Measurements from ENCODE around the gene QPRT.
"Not testable (repeated sequence)": the region's sequence is repeated elsewhere in the genome, so short reads cannot be mapped to it uniquely, and the experiment has no call there.

Gene QPRT

DNA sequence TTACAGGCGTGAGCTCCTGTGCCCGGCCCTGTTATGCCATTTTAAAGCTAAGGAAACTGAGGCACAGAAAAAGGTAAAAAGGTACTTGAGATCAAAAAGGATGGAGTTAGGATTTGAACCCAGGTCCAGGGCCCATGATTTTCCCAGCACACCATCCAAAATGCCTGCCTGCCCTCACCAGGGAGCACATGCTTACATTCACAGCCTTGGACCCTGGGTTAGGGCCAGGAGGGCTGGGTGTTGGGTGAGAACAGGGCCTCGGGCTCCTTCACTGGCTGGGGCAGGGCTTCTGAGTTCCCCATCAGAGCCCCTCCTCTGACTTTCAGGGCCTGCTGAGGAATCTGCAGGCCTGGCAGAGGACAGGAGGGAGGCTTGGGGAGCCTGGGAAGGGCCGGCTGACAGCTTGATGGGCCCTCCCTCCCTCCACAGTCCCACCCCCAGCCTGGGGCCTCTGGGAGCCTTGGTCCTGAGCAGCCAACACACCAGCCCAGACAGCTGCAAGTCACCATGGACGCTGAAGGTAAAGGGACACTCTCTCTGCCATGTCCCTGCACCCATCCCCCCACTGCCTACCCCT, at the start of gene QPRT:
Gene QPRT (plus strand): TSS at position 490 of the 577 bp plus-strand sequence. CDS start 18 bp downstream, at position 508.
- H3K27ac Mint-ChIP-seq: peak within 1 kb of the TSS; percentile 82
- H3K36me3 Mint-ChIP-seq (ENCODE audit: low read depth): peaks cover 42% of the 10 kb centered on the region
- intact Hi-C loops (cut with micrococcal nuclease): no loop called here
- no peaks in the 10 kb centered on the region for H3K27me3 Mint-ChIP-seq
- H3K4me3 Mint-ChIP-seq: peak within 1 kb of the TSS; percentile 92
- no peaks in the 10 kb centered on the region for H3K9me3 Mint-ChIP-seq
- H3K4me1 Mint-ChIP-seq (ENCODE audit: low read depth): peaks cover 72% of the 10 kb centered on the region

DNA sequence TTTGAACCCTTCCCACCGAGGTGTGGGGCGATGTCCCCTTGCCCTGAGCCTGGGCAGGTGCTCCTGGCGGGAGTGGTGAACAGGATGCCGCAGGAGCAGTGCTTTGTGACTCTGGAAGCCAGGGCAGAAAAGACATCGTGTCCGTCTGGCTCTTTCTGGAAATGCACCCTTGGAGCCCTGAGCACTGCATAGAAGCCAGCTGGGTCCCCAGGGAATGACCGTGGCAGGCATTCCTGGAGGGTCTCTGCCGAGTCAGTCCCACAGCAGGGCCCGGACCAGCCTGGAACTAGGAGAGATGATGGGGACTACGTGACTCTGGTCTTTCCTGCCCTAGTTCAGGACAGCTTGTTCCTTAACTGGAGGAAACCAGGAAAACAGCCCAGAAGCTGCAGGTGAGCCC, 49.7 kb upstream of the QPRT start:
- peaks cover 43% of the 10 kb centered on the region for H3K4me1 Mint-ChIP-seq (ENCODE audit: low read depth)
- H3K27me3 Mint-ChIP-seq; H3K27ac Mint-ChIP-seq; H3K9me3 Mint-ChIP-seq; intact Hi-C loops (cut with micrococcal nuclease); H3K4me3 Mint-ChIP-seq; H3K36me3 Mint-ChIP-seq (ENCODE audit: low read depth): not testable (repeated sequence)

DNA sequence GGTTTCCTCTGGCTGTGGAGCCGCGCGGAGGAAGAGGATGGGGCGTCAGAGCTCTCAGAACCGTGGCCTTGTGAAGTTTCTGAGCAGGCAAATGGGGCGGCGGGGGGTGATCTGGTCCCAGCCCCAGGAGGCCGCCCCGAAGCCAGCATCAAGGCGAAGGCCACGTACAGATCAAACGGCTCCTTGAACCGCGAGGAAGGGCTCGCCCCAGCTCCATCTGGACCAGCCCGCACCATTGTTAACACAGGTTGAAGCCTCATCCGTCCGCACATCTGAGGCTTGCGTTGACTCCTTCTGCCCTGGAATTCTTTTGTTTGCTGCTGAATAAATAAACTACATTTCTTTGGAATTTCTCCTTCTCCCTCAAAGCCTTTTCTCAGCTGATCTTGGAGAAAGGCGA, 47.3 kb upstream of the QPRT start:
- H3K27me3 Mint-ChIP-seq; H3K9me3 Mint-ChIP-seq; intact Hi-C loops (cut with micrococcal nuclease); H3K36me3 Mint-ChIP-seq (ENCODE audit: low read depth); H3K27ac Mint-ChIP-seq; H3K4me3 Mint-ChIP-seq: not testable (repeated sequence)
- peaks cover 45% of the 10 kb centered on the region for H3K4me1 Mint-ChIP-seq (ENCODE audit: low read depth)

DNA sequence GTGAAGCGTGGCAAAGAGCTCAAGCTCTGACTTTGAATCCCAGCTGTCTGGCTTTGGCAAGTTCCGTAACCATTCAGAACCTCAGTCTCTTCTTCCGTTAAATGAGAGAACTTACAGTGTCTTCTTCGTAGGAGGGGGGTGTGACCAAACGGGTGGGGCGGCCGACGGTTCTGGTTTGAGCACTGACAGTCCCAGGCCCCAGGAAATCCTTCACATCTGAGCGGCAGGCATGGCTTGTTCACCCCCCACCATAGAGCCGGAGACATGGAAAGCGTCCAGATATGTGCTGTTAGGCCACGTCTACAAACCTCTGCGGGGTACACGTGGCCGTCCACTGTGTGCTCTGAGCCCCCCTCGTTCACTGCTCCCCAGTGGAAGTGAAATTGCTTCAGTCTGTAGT, 43.1 kb upstream of the QPRT start:
- peaks cover 37% of the 10 kb centered on the region for H3K4me1 Mint-ChIP-seq (ENCODE audit: low read depth)
- H3K9me3 Mint-ChIP-seq; H3K4me3 Mint-ChIP-seq; intact Hi-C loops (cut with micrococcal nuclease); H3K36me3 Mint-ChIP-seq (ENCODE audit: low read depth); H3K27me3 Mint-ChIP-seq: not testable (repeated sequence)
- H3K27ac Mint-ChIP-seq: peak overlapping the region; percentile 63

DNA sequence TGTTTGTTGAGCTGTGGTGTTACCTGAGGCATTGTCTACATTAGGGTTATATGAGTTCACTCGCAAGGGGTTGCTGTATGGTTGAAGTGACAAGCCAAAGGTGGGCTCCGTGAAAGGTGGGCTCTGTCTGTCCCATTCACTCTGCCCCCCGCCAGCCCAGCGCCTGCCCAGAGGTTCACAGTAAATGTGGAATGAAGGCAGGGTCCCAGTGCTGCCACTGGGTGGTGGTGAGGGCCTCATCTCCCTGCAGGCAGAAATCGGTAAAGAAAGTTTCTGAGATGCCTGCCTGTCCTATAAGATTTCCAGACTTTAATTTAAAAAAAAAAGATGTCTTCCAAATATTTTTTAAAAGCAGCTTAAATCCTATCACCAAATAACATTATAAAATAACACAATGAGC, 42.6 kb upstream of the QPRT start:
- H3K36me3 Mint-ChIP-seq (ENCODE audit: low read depth); H3K4me3 Mint-ChIP-seq; H3K9me3 Mint-ChIP-seq; intact Hi-C loops (cut with micrococcal nuclease); H3K27me3 Mint-ChIP-seq: not testable (repeated sequence)
- Mint-ChIP-seq H3K4me1 (ENCODE audit: low read depth) (peaks cover 41% of the 10 kb centered on the region), H3K27ac (peak overlapping the region; percentile 63)

DNA sequence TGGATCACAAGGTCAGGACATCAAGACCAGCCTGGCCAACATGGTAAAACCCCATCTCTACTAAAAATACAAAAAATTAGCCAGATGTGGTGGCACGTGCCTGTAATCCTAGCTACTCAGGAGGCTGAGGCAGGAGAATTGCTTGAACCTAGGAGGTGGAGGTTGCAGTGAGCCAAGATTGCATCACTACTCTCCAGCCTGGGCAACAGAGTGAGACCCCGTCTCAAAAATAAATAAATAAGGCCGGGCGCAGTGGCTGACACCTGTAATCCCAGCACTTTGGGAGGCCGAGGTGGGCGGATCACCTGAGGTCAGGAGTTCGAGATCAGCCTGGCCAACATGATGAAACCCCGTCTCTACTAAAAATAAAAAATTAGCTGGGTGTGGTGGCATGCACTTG, 40.2 kb upstream of the QPRT start:
- H3K36me3 Mint-ChIP-seq (ENCODE audit: low read depth); H3K9me3 Mint-ChIP-seq; H3K4me3 Mint-ChIP-seq; intact Hi-C loops (cut with micrococcal nuclease); H3K27me3 Mint-ChIP-seq; H3K27ac Mint-ChIP-seq: not testable (repeated sequence)
- peaks cover 49% of the 10 kb centered on the region for H3K4me1 Mint-ChIP-seq (ENCODE audit: low read depth)

DNA sequence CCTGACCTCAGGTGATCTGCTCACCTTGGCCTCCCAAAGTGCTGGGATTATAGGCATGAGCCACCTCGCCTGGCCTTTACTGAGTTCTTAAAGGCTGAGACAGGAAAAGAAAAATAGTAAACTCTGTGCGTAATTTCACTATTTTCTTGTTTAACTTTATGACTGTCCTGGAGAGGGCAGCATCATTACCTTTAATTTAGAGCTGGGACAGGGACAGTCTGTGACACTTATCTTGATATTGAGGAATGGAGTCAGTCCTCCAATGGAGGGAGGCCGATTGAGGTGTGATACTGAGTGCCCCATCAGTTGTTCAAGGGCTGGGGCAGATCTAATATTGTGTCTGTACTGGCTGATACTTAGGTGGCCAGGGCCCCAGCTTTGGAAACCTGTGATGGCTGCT, 37.4 kb upstream of the QPRT start:
- peak overlapping the region; percentile 64 for H3K27ac Mint-ChIP-seq
- peaks cover 64% of the 10 kb centered on the region for H3K4me1 Mint-ChIP-seq (ENCODE audit: low read depth)
- no peaks in the 10 kb centered on the region for H3K36me3 Mint-ChIP-seq (ENCODE audit: low read depth)
- no peak overlapping the region for H3K4me3 Mint-ChIP-seq
- H3K9me3 Mint-ChIP-seq: no peaks in the 10 kb centered on the region
- H3K27me3 Mint-ChIP-seq: peaks cover 2% of the 10 kb centered on the region
- intact Hi-C loops (cut with micrococcal nuclease): loop anchor here (10.0 kb wide), 2 partner anchors 83 to 173 kb away; partner anchors contain the start of genes PAGR1 and PRRT2

DNA sequence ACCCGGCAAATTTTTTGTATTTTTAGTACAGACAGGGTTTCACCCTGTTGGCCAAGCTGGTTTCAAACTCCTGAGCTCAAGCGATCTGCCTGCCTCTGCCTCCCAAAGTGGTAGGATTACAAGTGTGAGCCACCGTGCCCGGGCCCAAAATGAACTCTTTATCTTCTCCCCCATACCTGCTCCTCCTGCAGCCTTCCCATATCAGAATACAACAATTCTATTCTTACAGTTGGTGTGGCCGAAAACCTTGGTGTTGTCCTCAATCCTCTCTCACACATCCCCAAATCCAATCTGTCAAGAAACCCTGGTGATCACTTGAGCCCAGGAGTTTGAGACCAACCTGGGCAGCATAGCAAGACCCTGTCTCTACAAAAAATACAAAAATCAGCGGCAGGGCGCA, 35.4 kb upstream of the QPRT start:
- Mint-ChIP-seq H3K4me3 (no peak overlapping the region), H3K27ac (peak overlapping the region; percentile 91), H3K27me3 (peaks cover 2% of the 10 kb centered on the region), H3K4me1 (ENCODE audit: low read depth) (peaks cover 59% of the 10 kb centered on the region), H3K9me3 (no peaks in the 10 kb centered on the region), H3K36me3 (ENCODE audit: low read depth) (no peaks in the 10 kb centered on the region)
- intact Hi-C loops (cut with micrococcal nuclease): loop anchor here (10.0 kb wide), 2 partner anchors 81 to 171 kb away; partner anchors contain the start of genes PAGR1 and PRRT2

DNA sequence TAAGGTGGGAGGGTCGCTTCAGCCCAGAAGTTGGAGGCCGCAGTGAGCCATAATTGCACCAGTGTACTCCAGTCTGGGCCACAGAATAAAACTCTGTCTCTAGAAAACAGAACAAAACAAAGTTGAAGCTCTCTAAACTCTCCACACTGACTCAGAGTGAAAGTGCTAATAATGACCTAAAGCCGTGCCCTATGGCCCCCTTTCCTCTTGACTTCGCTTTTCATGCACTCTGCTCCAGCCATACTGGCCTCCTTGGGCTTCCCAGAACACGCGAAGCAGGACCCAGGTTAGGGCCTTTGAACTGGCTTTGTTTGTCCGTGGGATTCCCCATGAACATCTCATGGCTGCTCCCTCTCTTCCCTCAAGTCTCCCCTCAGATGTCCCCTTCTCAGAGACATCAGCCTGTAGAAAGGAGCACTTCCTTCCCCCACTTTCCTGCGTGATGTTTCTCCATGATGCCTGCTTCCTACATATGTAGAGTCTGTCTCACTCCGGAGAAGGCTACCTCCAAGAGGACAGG, 34.6 kb upstream of the QPRT start:
- Mint-ChIP-seq H3K36me3 (ENCODE audit: low read depth) (no peaks in the 10 kb centered on the region), H3K27me3 (peaks cover 2% of the 10 kb centered on the region), H3K27ac (peak overlapping the region; percentile 91), H3K4me3 (peak overlapping the region; percentile 2), H3K4me1 (ENCODE audit: low read depth) (peaks cover 64% of the 10 kb centered on the region), H3K9me3 (no peaks in the 10 kb centered on the region)
- intact Hi-C loops (cut with micrococcal nuclease): loop anchor here (10.0 kb wide), 2 partner anchors 80 to 170 kb away; partner anchors contain the start of genes PAGR1 and PRRT2

DNA sequence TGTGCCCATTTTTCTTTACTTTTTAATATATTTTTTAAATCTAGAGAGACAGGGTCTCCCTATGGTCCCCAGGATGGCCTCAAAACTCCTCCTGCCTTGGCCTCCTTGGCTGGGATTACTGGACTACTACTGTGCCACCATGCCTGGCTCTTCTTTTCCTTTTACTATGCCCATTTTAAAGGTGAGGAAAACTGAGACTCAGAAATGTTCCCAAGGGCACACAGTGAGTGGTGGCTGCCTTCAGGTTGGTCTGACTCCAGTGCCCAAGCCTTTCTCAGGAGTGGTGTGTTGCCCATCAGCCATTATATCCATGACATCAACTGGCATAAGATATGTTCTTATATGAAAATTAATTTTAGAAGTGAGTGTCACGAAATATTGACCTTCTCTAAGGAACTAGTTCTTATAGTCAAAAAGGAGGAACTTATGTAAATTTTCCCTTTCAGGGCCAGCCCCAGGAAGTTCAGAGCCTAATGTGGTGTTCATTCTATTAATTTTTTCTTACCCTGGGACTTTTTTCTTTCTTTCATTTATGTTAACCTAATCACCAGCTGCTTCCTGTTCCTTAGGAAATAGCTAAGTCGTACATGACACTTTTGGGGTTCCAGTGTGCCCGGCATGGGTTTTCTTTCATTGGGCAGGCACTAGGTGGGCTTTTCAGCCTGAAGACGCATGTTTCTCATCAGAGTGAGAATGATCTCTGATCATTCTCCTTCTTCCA, 33.8 kb upstream of the QPRT start:
- Mint-ChIP-seq H3K27me3 (peaks cover 2% of the 10 kb centered on the region), H3K4me3 (peak overlapping the region; percentile 65), H3K4me1 (ENCODE audit: low read depth) (peaks cover 71% of the 10 kb centered on the region), H3K9me3 (no peaks in the 10 kb centered on the region), H3K36me3 (ENCODE audit: low read depth) (no peaks in the 10 kb centered on the region), H3K27ac (peak overlapping the region; percentile 91)
- intact Hi-C loops (cut with micrococcal nuclease): loop anchor here (10.0 kb wide), 2 partner anchors 80 to 170 kb away; partner anchors contain the start of genes PAGR1 and PRRT2

DNA sequence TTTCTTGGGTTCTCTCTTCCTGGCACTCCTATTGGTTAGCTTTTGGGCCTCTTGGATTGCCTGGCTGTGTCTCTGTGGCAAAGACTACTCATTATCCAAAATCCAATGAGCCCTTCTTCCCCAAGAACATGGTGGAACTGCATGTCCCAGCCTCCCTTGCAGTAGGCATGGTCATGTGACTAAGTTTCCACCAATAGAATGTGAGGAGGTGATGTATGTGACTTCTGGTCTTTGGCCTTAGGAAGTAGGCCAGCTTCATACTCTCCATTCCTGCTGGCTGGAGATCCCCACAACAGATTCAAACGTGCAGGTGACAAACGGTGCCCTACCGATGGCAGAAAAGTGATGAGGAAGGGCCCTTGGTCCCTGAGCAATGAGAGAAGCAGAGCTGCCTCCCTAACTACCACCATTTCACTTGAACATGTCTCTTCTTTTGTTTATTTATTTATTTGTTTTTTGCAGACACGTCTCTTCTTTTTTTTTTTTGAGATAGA, 33.2 kb upstream of the QPRT start:
- H3K9me3 Mint-ChIP-seq: no peaks in the 10 kb centered on the region
- H3K4me1 Mint-ChIP-seq (ENCODE audit: low read depth): peaks cover 70% of the 10 kb centered on the region
- intact Hi-C loops (cut with micrococcal nuclease): loop anchor here (10.0 kb wide), 2 partner anchors 79 to 169 kb away; partner anchors contain the start of genes PAGR1 and PRRT2
- peak overlapping the region; percentile 91 for H3K27ac Mint-ChIP-seq
- H3K36me3 Mint-ChIP-seq (ENCODE audit: low read depth): no peaks in the 10 kb centered on the region
- peaks cover 2% of the 10 kb centered on the region for H3K27me3 Mint-ChIP-seq
- H3K4me3 Mint-ChIP-seq: peak overlapping the region; percentile 14

DNA sequence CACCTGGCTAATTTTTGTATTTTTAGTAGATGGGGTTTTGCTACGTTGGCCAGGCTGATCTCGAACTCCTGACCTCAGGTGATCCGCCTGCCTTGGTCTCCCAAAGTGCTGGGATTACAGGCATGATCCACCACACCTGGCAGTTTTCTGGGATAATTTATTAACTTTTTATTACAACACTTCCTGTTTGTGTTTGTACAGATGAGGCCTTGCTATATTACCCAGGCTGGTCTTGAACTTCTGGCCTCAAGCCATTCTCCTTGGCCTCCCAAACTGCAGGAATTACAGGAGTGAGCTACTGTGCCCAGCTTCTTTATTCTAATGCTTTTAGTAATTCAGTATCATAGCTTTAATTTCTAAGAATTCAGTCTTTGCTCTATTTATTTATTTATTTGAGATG, 32.0 kb upstream of the QPRT start:
- no peaks in the 10 kb centered on the region for H3K9me3 Mint-ChIP-seq
- no peak overlapping the region for H3K4me3 Mint-ChIP-seq
- intact Hi-C loops (cut with micrococcal nuclease): loop anchor here (10.0 kb wide), 2 partner anchors 78 to 168 kb away; partner anchors contain the start of genes PAGR1 and PRRT2
- no peaks in the 10 kb centered on the region for H3K36me3 Mint-ChIP-seq (ENCODE audit: low read depth)
- H3K27me3 Mint-ChIP-seq: no peaks in the 10 kb centered on the region
- H3K4me1 Mint-ChIP-seq (ENCODE audit: low read depth): peaks cover 61% of the 10 kb centered on the region
- H3K27ac Mint-ChIP-seq: no peak overlapping the region

DNA sequence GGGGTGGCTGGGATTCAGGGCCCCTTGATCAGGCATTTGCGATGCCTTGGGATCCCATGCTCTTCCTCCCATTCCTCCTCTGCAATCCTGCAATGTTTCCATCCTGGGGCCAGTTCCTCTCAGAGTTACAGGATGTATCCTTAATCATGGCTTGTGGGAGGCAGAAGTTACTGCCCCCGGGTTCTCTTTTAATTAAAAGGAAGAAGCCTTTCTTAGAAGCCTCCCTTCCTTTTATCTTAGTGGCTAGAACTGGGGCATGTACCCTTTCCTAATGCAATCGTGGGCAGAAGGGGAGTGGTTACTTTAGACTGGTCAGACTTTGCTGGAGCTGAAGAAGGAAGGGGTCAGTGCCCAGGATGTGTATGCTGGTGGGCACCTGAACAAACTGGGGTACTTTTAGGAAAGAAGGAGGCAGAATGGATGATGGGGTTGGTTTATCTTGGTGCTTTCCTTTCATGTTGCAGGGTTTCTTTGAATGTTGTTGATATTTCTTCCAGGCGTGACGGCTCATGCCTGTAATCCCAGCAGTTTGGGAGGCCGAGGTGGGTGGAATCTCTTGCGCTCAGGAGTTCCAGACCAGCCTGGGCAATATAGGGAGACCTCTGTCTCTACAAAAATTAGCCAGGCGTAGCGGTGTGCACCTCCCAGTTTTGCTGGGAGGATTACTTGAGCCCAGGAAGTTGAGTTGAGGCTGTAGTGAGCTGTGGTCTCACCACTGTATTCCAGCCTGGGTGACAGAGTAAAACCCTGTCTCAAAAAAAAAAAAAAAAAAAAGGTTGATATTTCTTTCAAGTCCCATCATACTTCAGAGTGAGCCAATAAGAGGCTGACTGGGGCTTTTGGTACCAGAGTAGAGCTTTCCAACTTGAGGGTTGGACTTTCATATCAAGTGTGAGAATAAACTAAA, 29.1 kb upstream of the QPRT start:
- H3K4me3 Mint-ChIP-seq: peak overlapping the region; percentile 63
- no peaks in the 10 kb centered on the region for H3K27me3 Mint-ChIP-seq
- H3K4me1 Mint-ChIP-seq (ENCODE audit: low read depth): peaks cover 57% of the 10 kb centered on the region
- peak overlapping the region; percentile 79 for H3K27ac Mint-ChIP-seq
- no peaks in the 10 kb centered on the region for H3K9me3 Mint-ChIP-seq
- intact Hi-C loops (cut with micrococcal nuclease): loop anchor here (10.0 kb wide), 3 partner anchors 55 to 165 kb away; partner anchors contain the start of genes PAGR1 and PRRT2
- H3K36me3 Mint-ChIP-seq (ENCODE audit: low read depth): no peaks in the 10 kb centered on the region

Data from dendritic cell treated with granulocyte-macrophage colony-stimulating factor and Interleukin-4, amounts not matched to agents 40 ng/mL and 50 ng/mL, for 4 days (primary cell).